ENCODE results near the gene SLC13A4.
"Not testable (repeated sequence)": the region's sequence is repeated elsewhere in the genome, so short reads cannot be mapped to it uniquely, and the experiment has no call there.

Gene SLC13A4

DNA sequence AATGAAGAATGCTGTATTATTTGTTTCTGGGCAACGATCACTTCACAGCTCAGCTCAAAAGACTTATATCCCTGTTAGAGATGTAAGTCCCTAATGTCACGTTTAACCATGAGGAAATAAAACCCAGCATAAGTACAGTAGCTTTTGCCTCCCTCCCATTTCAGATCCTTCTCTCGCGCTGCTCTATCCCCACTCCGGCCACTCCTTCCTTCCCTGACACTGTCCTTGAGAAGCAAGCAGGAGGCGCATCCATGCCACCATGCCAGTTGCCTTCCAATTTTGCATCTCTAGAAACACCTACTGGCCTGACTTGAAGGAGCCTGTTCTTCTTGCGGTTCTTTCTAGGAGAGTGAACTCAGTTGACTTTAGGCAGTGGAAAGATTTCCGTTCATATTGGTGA lies 19.4 kb upstream of the SLC13A4 start:
- no peak for DNase-seq

DNA sequence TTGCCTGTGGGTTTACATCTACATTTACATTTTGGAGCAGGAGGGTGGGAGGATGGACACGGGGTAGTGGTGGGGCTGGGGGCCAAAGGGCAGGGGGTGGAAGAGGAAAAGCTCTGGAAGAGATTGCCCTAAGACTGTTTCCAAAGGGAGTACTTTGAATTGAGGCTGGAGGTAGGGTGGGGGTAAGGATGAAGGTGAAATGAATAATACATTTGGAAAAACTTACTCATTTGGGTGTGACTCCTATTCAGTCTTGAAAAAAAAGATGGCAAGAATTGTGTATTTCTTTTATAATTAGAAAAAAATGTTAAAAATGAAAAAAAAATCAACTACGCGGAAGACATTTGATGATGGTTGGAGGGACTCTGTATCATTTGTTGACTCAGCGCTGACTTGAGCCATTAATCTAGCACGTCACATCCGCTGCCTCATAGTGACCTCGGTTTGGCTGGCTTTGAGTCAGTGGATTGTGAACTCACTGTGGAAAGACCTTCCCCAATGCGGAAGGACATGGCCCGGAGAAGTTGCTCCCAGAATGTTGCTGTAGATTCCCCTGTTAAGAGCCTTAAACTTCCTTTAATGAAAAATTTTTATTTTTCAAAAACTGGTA lies 17.8 kb upstream of the SLC13A4 start:
- DNase-seq = peak; percentile 94

DNA sequence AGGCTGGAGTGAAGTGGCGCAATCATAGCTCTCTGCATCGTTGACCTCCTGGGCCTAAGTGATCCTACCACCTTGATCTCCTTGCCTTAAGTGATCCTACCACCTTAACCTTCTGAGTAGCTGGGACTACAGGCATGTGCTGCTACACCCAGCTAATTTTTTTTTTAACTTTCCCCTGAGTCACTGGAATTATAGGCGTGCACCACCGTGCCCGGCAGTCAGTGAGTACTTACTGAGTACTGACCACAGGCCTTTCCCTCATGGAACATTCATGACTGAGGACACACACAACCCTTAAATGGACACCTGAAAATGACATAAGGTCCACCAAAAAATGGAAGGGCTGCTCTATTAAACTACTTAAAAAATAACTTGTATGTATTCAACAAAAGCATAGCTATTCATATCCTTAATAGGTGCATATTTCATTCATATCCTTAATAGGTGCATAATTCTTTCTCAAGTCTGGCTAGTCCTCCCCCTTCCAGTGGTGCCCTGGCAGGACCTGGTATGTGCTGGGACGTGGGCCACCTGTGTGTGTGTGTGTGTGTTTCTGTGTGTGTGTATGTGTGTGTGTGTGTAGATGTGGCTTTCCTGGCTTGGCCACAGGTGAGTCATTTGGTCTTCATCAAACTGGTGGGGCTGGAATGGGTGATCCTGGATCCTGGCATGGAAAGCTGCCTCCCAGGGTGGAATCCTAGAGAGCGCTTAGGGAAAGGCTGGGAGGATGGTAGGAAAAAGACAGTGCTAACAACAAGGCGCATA lies 17.1 kb upstream of the SLC13A4 start:
- DNase-seq = peak; percentile 90

DNA sequence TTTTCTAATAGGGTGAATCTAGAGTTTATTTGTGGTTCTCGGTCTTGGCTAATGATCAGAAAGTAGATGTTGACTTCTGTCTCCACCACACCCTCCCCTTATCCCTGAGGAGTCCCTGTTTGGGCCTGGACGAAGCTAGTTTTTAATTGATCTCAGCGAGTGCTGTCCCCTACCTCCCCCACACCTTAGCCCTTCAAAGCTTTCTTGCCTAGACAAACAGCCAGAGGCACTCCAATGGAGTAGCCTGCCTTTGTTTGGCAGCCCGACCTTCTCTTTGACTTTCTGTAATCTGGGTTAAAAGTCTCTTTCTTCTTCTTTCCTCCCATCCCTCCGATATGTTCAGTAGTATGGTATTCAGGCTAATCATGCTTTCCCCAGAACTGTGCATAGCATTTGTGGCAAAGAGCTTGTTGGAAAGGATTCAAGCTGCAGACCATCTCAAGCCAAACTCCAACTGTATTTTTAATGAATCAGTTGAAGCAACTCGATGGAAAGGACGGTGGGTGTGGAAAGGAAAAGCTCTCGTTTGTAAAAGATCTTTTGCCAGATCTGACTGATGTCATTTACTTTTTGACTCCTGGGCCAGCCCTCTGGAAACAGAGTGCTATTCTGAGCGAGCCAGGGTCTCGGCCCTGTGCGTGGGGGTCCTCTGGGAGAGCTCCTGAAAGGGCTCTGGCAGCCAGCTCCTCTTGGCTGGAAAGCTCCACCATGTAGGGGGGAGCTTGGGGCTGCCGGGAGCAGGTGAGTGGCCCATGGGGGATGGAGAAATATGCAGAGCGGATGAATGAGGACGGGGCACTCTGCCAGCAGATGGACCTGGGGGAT lies 16.1 kb upstream of the SLC13A4 start:
- DNase-seq = no peak

DNA sequence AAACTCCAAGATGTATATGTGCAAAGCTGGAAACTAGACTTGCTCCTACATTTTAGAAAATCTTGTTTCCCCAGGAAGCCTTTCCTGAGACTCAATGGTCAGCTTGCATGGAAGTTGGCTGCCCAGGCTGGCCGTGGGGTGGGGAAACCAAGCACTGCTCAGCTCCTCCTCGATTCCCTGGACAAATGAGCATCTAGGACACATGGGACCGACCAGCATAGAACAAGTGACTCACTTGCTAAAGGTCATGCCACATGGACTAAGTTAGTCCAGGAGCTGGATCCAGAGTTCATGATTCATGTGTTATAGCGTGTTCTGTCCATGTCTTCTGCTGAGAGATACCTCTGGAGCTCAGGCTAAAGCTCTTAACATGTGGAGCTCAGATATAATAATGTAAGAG lies 14.4 kb upstream of the SLC13A4 start:
- no peak for DNase-seq

DNA sequence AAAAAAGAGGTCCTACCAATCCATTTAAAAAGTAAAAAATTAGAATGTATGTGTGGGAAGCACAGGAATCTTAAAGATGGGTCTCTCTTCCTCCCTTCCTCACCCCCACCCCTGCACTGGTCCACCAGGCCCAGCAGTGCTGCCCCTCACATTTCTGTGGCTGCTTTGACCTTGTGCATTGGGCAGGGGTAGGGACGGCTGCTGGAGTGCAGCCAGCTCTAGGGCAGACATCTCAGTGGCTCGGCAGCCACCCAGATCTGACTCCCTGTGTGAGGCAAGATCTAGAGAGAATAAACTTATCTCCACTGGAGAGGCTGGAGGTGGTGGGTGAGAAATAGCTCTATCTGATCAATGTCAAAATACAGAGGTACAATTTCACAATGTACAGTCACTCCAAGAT lies 13.9 kb upstream of the SLC13A4 start:
- no peak for DNase-seq

DNA sequence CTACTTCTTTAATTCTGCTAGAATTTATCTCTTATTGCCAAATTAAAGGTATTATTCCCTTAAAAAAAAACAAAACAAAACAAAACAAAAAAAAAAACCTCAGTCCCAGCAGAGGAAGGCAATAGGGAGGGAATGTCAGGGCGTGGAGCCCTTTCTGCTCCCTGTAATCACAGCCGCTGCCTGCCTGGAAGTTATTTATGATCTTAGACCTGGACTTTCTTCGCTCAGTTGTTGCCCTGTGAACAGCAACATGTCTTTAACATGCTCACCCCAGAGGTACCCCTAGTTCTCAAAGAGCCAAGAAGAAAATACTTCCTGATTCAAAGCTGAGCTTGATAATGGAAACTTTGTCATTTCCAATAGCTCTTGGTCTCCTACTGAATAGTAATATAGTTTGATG lies 12.9 kb upstream of the SLC13A4 start:
- DNase-seq = no peak

DNA sequence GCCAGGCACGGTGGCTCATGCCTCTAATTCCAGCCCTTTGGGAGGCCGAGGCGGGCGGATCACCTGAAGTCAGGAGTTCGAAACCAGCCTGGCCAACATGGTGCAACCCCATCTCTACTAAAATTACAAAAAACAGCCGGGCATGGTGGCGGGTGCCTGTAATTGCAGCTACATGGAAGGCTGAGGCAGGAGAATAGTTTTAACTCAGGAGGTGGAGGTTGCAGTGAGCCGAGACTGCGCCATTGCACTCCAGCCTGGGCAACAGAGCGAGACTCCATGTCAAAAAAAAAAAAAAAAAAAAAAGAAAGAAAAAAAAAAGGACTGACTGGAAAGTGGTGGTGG lies 9.3 kb upstream of the SLC13A4 start:
- DNase-seq = not testable (repeated sequence)

DNA sequence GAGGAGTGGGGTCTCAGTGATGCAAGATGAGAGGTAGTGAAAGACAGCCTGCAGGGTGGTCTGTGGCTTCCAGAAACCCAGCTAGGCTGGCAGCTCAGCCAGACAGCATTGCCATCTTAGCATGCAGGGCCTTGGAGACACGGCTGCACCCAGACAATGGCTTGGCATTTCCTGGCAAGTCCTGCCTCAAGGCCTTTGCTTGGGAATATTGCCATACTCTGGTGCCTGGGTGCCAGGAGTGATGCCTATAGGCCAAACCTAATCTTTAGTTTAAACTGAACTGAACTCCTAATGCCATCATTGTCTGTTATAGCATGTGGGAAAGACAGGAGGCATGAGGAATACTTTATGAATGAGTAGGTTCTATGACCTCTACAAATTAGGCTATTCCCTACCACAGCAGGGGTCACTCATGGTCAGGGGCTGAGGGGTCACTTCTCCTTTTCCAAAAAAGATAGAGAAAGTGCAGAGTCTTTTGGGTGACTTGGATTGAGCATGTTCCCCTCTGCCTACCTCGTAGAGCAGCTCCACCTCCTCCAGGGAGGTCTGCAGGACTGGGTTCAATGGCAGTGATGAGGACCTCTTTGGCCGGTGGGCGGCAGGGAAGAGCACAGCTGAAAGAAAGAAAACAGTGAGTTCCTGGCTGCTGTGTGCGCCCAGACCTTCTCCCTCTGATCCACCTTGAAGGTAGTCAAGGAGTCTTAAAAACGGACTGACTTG lies 8.8 kb upstream of the SLC13A4 start:
- DNase-seq = no peak

DNA sequence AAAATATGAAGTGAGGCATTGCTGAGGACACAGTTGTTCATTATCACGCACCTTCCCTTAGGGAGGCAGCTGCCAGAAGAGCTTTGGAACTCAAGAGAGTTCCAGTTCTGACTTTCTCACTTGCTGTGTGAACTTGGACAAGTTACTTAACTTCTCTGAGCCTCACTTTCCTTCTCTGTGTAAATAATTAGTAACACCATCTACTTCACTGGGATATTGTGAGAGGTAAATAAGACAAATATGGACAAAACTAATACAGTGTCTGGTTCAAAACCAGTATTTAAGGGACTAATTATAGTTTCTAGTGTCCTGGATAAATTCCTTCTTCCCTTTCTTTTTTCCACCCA lies 6.3 kb upstream of the SLC13A4 start:
- DNase-seq = no peak

DNA sequence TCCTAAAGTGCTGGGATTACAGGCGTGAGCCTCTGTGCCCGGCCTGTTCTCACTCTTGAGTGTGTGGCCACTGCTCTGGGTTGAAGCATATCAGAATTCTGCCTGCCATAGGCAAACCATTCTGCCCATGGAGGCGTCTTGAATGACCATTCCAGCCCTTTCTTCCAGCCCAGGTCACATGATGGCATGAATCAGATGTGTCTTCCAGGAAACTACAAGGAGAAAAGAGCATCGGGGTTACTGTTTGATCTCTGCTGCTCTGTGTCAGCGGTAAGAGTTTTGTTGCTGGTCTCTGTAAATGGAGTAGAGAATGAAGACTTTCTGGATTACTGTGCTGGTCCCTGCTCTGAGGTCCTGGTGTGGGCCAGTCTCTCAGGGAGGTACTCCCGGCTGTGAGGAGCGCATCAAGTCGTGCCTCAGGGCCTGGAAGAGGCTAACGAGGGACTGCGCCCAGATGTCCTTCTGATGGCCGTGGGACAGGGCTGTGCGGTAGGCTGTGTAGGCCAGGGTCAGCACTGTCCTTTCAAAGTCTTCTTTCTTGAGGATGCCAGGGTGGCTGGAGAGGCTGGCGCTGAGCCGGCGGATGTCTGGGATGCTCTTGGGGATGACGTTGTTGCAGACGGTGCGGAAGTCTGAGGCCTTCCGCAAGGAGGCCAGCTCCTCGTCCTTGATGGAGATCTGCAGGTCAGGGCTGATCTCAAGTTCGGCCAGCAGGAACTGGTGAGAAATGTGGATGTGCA lies 5.8 kb upstream of the SLC13A4 start:
- DNase-seq = no peak

DNA sequence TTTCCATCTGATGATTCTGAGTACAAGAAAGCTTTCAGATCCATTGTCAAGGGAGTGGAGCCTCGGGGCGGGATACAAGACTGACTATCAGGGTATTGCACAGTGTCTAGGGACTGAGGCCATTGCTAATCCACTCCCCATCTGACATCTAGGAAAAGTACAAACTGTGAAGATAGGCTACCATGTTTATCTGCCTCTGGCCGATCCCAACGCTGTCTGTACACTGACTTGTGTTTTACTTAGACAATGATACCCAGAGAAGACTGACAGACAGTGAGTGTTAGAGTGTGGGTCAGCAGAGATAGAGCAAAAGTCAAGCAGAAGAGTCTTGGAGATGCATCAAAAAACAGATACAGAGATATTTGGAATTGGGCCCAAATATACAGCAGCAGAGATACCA lies 3.1 kb upstream of the SLC13A4 start:
- no peak for DNase-seq

DNA sequence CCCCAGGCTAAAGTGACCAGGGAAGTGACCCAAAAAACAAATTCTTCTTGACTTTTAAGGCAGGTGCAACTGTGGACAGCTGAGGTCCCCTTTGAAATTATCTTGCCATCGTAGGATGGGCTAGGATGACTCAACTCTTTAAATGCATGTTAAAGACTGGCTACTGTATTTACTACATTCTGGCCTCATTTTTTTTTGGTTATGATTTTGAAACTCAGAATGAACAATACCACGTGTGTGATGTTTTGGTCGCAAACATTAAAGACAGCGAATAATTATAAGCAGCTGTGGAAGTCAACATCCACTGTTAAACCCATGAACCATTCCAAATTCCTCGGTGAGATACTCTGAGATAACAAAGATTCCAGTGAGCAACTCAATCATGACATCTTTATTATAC lies 1.2 kb upstream of the SLC13A4 start:
- no peak for DNase-seq

DNA sequence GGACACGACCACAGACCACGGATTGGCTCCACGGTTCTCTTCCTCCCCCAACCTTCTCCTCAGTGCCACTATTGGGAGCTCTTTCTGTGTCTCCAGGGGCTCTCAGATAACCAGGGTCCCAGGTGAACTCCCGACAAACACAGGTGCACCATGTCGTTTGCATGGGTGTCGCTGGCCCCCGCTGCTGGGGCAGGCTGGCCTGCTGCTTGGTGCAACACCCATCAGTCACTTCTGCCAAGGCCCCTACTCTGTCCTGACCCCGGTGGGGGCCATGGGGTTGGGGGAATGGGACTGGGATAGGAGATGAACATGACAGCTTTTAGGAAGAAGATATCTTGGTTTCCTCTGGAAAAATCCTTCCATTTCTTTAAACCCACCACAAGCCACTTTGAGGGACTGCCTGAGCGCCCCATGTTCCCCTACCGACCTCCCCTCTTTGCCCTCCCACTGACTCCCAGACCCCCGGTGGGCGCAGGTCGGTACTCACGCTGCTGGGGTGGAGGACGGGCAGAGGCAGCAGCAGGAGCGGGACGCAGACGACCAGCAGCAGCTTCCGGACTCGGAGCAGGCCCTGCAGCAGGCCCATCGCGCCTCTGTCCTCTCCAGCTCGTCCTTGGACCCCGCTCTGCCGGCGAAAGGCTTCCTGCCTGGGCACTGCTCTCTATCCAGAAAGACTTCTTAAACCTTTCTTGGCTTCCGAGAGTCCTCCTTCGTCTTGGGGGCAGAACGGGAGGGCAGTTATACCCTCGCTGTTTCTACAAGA lies 894 bp downstream of the SLC13A4 start:
- DNase-seq = no peak

DNA sequence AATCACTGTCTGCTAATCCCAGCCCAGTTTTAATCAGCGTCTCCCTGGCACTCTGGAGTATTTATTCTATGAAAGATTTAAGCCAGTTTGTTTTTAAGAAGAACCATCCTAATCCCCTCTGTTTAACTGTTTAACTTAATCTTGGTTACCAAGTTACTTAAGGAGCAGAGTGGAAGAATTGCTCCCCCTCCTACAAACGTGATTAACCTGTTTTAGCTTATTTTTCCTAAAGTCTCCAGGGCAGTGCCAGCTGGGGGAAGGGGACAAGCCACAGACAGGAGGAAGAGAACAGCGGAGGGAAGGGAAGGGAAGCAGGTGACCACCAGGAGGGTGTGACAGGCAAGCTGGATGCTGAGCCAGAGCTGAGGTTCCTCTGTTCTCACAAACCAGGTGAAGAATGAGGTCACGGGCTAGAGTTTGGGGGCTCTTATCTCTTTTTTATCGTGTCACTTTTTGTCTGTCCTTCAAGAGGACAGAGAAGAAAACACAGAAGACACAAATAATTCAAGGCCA lies 1.7 kb downstream of the SLC13A4 start:
- DNase-seq = no peak

DNA sequence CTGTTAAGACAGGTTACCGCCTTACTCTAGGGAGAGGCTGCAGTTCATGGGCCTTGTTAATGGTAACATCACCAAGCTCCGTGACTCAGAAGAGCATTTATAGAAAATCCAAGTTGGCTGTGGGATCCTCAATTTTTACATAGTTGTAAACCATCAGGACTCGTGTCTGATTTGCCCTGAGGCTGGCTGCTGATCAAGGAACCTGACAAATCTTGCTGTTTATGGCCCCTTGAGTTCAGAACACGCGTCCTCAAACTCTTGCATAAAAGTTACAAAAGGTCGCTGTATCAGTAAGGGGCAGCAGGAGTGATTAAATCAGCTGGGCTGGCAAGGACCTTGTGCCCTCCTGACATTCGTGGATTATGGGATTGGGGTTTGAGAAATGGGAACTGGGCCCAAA lies 4.6 kb downstream of the SLC13A4 start:
- DNase-seq = no peak

DNA sequence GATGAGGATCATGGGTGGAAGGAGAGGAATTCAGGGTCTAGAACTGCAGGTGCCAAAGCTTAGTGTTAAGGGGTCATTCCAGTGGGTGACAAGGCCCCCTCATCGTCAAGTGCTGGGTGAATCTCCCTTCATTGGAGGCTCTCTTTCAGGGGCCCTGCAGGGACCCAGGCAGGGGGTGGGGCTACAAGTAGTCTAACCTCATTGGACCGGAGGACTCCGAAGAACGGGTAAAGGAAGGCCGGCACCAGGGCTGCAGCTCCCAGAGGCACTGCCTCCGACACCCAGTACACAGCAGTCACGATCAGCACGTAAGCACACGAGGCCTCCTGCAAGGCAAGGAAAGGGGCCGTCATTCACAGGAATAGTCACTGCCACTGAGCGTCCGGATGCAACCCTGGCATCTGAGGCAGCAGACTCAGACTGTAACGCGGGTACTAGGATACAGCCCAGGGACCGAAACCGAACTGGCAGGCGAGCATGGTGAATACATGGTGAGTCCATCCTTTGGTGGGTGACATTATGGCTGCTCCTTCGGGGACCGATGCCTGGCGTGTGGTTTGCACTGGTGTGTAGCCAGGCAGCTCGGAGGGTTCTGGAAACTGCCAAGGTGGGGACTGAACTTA lies 6.7 kb downstream of the SLC13A4 start:
- no peak for DNase-seq

DNA sequence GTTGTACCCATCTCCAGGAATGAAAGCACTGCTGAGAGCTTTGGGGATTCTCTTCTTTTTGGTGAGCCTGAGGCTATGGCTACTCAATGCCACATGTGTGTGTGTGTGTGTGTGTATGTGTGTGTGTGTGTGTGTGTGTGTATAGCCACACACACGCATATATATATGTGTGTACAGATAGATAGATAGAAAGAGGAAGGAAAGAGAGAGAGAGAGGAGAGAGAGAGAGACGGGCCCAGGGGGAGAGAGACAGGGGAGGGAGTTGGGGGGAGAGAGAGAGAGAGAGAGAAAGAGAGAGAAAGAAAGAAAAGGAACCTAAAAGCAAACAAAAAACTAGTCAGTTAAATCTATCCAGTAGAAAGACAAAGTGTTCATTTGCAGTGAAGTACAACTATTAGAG lies 8.3 kb downstream of the SLC13A4 start:
- no peak for DNase-seq

DNA sequence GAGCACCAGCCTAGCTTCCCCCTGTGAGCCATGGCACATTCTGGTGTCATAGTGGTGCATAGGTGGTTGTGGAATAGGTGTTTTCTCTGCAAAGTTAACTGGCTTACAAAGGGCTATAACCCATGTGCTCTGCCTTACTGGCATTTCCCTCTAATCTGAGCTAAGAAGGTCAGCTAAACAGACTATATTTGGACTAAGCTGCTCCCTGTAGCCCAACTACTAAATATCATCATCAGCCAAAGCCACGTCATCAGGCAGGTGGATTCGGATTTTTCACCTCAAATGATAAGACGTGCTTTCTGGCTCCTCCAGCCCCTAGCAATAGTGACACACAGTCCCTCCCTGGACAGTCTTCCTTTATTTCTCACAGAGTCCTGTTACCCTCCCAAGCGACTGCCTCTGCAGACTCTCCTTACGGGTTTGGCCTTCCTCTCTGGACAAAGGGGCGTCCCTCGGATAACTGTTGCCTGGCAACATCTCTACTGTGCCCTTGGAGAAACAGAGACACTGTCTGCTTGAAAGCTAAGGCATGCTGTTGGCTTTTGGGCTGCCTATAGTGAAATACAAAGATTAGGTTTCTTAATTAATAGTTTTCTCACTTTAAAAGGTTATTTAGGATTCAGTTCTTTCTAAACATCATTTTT lies 9.1 kb downstream of the SLC13A4 start:
- no peak for DNase-seq

DNA sequence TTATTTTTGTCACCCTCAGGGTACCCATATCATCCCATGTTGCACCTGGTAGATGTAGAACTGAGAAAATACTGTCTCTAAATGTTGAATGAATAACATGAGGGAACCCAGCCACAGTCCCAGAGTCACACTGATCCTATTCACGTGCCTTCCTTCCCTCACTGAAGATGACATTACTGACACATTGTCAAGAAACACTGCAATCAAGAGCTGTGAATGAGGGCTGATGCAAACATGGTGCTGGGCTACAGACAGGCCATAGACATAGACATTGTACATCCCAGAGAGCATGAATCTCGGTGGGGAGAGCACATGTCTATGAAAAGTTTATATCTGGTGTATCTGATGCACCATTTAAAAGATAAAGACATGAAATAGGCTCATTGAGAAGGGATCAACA lies 9.8 kb downstream of the SLC13A4 start:
- no peak for DNase-seq

DNA sequence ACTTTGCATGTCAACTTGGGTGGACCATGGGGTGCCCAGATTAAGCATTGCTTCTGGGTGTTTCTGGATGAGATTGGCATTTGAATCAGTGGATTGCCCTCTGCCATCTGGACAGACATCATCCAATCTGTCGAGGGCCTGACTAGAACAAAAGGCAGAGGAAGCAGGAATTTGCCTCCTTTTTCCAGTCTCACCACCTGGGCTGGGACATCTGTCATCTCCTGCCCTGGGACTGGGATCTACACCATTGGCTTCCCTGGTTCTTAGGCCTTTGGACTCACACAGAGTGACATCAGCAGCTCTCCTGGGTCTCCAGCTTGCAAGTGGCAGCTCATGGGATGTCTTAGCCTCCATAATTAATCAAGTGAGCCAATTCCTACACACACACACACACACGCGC lies 10.3 kb downstream of the SLC13A4 start:
- DNase-seq = no peak
